NOMO-1 treated with DMSO at 0.1 percent for 48 hours (cell line): ENCODE results near the gene NOS1AP.
"Not testable (repeated sequence)": the region's sequence is repeated elsewhere in the genome, so short reads cannot be mapped to it uniquely, and the experiment has no call there.

Source experiments
- DNase-seq: peaks from one replicate; lab custom pipeline; 2025; ENCODE audit not compliant: unreplicated experiment; lab: John Stamatoyannopoulos, UW

The NOS1AP gene

DNA sequence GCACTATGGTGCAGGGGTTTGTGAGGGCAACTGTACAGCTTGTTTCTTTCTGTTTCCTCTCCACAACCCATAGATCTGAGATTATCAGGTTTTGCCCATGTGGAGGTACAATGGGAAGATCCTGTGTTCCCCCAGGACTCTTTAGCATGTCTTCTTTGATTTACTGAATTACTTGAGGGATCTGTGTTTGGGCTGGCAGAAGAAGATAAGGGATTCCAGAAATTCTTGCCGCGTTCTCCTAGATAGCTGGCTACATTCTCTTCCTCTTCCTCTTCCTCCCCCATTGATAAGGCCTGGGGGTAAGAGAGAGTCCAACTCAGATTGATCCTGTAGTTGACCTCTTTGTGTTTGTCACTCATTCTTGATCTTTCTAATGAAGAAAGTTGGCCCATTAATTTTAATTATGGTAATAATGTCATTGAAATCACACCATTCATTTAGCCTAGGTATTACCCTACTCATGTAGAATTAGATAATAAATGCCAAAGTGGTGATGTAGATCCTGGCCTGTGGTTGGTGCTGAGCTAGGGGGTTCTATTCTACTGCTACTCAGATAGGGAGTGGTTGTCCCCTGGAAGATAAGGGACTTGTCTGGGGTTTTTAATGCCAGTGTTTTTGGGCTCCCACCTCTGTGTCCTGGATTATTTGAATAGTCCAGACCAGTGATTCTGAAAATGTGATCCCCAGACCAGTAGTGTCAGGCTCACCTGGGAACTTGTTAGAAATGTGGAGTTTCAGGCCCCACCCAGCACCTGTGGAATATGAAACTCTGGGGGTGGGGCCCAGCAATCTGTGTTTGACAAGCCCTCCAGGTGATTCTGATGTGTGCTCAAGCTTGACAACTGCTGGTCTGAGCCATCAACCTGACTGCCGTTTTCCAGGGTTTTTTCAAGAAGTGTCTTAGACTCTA lies 122.2 kb downstream of the NOS1AP start:
- DNase-seq = no peak

DNA sequence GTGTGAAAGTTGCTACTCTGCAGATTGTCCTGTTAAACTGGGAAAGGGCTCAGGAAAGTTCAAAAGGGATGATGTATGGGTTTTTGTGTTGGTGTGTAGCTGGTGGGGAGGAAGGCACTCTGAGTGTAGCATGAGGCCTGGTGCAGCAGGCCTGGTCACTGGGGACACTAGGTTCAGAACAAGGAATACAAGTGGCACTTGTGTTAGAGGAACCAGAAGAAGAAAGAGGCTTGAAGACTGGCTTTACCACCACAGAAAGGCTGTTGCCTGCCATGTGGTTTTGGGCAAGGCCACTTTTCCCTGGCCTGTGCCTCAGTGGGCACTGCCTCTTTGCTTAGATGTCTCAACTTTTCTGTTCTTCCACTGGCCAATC lies 122.8 kb downstream of the NOS1AP start:
- DNase-seq = no peak

DNA sequence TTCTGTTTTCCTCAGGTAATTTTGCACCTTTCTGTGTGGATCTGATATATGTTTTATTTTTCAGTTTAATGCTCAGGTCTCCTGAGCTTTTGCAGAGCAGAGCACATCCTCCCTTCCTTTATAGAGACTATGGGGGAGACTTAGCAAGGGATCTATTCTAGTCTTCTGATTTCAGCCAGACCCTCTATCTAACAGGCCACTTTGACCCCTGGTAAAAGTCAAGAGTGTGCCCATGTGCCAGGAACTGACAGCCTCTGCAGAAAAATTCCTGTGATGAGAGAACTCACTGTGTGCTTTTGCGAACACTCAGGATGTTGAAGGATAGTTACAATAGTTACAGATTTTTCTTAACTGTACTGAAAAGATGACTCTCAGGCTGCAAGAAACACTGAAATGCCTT lies 123.3 kb downstream of the NOS1AP start:
- DNase-seq = no peak

DNA sequence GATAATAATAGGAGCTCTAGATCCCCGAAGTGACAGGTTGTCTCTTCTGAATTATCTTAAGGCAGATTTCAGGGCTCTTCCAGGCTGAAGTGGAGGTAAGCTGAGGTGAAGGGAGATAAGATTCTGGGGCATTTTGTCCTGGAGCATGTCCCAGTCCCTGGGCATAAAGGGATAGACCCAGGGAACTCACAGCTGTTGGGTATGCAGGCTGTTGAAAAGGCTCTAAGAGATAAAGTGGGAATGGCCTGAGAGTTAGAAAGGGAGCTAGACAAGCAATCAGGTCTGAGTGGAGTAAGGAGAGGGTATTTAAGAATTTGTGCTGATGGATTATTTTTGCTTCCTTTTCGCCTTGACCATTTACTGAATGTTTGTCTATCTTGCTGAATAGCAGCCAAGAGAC lies 123.7 kb downstream of the NOS1AP start:
- no peak for DNase-seq

DNA sequence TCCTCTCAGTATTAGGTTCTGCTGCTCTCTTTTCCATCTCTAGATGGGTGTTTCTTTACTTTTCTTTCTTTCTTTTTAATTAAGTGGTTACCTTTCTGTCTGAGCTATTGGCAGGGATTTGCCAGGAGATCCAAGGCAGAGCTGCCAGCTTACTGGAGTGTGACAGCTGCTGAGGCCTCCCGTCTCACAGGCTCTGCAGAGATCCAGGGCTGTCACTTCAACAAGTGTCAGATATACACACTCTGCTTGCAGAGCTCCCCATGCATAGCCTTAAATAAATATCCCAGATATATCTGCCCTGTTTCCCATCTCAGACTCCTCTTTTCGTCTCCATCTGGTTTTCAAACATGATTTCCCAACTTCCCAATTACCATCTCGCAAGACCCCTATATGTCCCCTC lies 124.3 kb downstream of the NOS1AP start:
- DNase-seq = no peak

DNA sequence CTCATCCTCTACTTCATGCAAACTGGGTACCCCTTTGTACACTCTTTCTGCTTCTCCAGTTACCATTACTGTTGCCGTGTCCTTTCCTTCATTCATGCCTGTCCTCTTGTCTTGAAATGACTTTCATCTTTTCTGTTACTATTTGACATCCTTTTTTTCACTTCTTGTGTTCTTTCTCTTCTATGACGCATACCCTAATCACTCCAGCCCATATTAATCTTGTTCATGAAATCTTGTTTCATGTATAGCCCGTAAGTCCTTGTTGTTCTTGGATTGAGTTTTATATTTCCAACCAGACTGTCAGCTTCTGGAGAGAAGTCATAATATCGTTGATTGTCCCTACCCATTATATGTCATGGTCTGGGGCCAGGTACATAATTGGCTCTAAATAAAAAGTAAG lies 126.1 kb downstream of the NOS1AP start:
- no peak for DNase-seq

DNA sequence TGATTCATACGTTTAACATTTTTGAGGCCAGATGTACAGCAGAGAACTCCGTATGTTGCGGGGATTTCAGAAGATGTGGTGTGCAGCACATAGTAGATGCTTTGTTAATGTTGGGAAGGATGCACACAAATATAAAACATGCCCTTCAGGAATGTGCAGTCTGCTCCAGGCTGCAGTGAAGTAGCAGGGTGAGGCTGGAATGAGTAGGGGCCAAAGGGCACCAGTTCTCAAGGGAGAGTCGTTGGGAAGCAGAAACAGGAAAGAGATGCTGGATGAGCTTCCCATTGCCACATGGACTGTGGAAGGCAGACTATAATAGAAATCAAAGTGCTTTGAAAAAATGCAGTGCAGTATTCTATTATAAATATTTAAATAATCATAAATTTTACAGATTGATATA lies 126.9 kb downstream of the NOS1AP start:
- DNase-seq = no peak

DNA sequence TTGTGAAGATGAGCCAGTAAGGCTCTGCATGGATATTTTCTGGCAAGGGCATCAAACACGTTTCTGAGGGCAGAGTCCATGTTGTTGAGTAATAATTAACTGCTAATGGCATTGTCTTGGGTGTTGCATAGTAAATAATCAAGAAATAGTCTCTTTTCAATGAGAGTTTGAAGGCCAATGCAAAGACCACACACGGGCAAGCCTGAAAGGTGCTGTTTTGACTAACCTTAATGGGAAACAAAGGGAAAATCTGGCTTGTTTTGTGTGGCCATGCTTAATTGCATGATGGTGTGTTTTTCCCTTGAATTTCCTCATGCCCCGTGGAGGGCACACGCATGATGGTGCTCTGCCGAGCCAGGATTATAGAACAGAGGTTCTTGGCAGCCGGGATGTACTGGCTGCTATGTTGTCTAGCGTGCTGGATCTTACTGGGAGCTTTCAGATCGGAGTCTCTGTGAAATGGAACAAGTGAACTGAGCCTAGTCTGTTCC lies 127.6 kb downstream of the NOS1AP start:
- no peak for DNase-seq

DNA sequence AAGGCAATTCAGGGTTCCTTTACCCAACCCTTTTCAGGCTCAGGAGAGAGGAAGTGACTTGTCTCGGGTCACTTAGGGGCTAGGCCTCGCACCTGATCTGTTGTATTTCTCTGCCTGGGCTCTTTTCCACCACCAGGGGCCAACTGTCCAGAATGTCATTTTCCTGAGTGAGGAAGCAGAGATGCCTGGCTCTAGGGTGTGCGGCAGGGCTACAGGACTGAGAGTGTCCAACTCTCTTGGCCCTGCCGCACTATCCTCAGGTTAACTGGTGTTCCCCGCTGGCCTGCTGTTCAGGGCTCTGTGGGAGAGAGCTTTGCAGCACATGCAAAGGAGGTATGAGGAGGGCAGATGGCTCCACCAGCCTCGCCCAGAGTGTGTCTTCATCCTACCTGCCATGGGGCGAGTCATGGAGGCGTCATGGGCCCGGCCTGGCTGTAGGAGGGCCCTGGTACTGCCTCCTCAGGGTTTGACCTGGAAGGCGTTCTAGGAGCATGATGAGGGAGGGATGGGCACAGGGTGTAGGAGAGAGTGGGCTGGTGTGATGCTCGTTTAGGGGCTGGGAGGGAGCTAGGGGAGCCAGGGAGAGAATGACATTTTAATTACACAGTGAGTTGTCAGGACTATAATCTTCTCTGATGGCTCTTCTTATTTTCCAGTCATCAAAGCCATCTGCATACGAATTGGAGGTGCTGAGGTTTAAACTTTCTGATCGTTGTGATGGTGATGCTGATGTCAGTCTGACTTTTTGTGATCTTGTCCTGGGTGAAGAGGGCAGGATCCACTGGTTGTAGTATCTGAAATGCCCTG lies 128.3 kb downstream of the NOS1AP start:
- DNase-seq = no peak

DNA sequence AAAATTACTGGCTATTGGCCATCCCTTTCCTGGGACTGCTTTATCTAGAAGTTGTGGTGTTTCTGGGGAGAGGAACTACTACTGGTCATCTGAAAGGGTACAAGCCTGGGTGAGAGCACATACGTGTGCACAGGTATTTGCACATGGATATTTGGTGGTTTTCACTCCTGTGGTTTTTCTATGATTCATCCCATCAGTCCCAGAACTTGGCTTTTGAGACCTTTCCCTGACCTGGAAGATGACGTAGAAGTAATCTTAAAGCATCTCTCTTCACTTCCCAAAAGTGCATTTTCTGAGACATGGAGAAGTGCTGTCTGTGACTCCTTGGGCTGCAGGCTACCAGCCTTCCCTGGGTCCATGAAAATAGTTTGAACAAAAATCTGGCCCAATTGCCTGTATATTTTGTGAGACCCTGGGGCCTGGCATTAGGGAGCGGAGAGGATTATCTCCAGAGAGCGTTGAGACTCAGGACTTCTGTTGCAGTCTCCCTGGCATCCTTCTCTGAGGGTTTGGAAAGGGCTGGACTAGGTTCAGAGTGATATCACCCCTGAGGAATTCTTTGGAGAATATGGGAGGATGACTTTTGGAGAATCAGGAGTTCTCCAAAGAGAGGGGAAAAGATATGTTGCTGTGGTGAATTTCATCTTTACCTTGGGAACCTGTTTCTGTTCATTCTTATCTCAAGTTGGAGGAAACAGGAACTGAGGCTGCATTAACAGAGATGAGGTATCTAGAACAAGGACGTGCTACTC lies 130.8 kb downstream of the NOS1AP start:
- DNase-seq = no peak

DNA sequence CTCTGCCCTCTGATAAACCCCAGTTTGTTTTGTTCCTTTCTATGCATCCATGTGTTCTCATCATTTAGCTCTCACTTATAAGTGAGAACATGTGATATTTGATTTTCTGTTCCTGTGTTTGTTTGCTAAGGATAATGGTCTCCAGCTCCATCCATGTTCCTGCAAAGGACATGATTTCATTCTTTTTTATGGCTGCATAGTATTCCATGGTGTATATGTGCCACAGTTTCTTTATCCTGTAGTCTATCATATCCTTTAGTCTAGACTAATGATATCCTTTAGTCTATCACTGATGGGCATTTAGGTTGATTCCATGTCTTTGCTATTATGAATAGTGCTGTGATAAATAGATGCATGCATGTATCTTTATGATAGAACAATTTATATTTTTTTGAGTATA lies 131.6 kb downstream of the NOS1AP start:
- not testable (repeated sequence) for DNase-seq

DNA sequence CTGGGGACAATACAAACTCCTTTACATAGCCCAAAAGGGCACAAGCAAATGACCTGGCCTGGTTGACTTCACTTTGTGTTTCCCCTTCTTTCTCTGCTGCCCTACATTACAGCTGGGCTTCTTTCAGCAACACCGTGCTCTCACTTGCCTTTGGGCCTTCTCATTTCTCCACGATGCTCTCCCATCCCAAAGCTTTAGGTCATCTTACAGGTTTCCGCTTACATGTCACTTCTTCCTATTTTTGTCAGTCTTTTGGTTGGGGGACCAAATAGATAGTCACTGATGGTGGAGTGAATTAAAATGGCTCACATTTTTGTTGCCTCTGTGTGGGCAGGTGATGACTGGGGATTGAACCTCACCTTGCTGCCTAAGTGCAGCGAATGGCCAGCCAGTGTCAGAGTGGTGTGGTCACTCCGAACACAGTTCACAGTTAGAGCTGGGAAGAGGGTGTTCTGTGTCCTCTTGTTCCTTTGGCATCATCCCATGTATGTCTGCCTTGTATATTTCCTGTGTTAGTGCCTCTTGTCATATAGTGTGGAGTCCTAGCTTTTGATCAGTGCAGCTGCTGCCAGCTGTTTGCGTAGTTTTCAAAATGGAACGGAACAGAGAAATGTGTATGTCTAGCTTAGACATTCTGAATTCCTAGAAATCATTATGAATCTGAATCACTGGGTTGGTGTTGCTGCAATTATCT lies 134.8 kb downstream of the NOS1AP start:
- DNase-seq = no peak

DNA sequence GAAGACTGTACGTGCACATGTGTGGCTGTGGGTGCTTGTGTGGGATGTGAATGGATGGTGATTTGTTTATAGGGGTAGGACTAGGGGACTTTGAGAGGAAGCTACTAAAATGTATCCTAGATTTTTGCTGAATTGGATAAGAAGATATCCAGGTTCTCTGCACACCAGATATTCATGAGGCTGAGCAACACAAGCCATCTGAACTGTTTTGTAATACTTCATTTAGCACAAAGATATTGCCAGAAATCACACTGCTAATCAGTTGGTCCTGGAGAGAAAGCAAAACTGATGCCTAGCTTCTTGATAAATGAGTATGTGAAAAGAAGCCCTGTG lies 135.3 kb downstream of the NOS1AP start:
- DNase-seq = no peak

DNA sequence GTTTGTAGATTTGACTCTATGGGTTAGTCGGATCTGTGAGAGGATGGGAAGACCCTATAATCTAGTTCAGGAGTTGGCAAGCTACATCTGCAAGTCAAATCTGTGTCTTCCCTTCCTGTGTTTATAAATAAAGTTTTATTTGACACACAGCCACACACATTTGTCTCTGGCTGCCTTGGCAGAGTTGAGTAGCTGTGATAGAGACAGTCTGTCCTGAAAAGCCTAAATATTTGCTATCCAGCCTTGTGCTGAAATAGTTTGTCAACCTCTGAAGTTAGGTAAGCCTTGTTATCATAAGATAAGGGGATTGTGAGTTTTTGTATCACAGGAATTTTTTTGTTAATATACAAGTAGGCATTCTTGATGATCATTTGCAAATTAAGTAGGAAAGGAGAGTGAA lies 136.8 kb downstream of the NOS1AP start:
- DNase-seq = no peak

DNA sequence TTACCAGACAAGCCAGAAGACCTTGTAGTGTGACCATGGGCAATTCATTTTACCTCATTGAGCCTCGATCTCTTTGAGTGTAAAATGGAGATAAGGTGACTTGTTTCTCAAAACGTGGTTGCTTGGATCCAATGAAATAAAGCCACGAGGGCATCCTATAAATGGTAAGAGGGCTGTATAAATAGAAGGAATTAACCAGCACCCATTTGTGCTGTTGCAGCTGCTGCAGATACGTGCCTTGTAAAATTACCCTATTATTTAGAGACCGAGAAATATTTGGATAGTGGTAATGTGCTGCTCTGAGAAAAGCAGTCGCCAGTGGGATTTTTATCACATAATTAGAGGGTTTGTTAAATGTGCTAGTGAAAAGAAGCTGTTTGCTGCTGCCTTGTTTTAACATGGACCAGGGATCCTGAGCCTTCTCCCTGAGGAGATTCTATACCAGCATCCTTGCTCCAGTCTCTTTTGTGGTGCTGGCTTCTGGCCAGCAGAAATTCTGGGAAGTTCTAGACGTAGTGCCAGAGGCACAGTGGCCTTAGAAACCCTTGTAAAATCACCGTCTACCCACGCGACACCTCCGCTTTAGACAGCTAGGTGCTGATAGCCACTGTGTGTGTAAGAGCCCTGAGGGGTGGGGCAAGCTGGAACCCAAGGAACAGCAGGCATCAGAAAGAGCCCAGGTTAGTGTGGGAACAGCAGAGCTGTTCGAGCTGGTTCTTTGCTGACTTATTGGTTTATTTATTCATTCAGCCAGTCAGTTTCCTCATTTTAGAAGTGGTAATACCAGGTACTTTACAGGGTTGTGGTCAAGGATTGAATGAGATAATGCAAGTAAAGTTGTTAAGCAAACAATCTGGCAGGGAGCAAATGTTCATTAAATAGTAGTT lies 137.5 kb downstream of the NOS1AP start:
- peak; percentile 50 for DNase-seq

DNA sequence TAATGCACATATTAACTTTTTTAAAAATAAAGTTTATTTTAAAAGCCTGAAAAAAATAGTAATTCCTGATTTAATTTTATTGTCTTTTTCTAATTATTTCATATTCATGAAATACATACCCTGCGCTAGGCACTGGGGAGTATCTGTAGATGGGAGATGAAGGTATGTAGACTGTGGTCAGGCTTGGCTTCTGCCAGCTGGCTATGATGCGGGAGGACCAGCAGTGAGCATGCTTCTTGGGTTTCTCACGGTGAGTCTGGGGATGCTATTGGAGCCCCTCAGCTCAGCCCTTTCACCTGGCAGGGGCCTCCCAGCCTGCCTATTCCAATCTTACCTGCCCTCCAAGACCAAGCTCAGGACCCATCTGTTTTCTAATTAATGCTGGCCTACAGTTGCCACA lies 138.4 kb downstream of the NOS1AP start:
- DNase-seq = no peak

DNA sequence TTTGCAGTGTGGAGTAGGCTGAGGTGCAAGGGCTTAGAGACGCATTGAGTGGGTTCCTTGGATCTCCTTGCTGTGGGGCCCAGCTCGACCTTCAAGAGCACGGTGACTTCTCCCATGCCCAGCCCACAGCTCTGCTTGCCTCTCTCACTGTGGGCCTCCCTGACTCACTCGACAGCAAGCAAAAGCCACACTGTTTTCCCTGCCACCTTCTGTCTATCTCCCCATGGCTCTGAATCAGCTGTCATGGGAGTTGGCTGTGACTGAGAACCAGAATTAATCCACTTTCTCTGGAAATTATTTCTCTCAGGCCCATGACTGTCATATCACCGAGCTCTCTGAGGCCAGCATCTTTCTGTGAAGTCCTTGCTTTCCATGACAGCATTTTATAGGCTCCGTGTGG lies 140.7 kb downstream of the NOS1AP start:
- no peak for DNase-seq

DNA sequence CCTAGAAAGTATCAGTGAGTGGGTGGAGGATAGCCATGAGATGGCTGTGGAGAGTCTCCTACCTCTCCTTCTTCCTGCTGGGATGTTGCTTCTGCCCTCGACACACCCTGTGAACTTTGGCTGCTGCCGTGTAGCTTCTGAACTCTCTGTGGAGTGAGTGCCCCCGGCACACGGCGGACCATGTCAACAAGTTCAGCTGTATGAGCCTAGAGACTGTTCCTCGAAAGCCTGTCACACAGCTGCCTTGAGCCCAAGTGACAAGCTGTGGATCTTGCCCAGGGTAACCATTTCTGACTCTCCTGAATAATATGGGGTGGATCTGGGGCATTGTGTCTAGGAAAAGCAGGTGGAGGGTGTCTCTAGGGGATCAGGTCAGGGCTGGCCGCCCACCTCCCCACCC lies 143.2 kb downstream of the NOS1AP start:
- no peak for DNase-seq

DNA sequence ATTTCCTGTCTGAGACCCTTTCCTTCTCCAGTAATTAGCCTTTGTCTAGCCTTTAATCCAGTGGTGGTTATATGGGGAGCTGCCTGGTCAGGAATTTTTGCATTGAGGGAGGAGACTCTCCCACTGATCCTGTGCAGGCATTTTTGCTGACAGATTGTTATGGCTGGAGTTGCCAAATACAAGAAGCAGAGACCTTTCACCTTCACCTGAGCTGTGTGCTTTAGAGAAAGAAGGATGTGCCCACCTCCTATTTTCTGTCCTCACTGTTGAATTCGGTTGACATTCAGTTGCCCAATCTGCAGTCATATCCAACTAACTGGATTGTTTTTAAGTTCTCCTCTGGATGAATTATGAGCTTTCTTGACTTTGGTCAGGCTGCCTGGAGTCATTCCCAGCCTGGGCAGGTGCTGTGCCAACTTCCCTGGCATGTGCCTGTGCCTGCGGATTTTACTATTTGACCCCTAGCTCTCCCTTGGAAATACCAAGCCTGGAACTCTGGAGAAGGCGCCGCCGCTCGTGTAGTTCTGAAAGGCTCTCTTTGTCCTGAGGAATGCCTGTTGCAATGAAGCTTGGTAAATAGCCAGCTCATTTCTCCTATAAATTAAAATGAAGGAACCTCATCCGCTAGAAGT lies 143.9 kb downstream of the NOS1AP start:
- DNase-seq = no peak

DNA sequence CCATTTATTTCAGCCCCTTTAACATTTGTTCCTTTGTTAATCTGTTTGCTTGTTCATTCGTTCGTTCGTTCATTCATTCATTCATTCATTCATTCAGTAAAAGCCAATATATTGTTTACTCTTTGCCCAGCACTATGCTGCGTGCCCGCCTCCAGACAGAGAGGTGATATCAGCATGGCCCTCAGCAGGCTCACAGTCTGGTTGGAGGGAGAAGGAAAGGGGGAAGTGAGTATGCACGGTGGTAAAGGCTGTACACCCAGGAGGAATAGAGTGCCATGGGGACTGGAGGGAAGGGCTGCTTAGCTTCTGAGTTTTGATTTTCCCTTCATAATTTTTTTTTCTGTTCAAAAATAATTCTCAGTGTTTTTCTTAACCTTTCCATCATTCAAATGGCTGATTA lies 144.7 kb downstream of the NOS1AP start:
- DNase-seq = no peak
